Stimulated activated CD4-positive, alpha-beta T cell treated with anti-CD3 and anti-CD28 coated beads, Interleukin-12 subunit alpha, Interleukin-12 subunit beta, amount 100 ng/mL, for 24 hours (primary cell): ENCODE data around the gene CYP24A1.

Source experiments
- DNase-seq, 2 experiments: peaks; one replicate each; pipeline ENCODE4 v3.0.0-alpha.2; 2020; ENCODE audit warnings: low read depth in 2 of 2

Gene CYP24A1

GRCh38 chr20:54203281-54203680, 29.5 kb upstream of the CYP24A1 start:
- no peak for DNase-seq

GRCh38 chr20:54201268-54201846, 27.6 kb upstream of the CYP24A1 start:
- DNase-seq: no peak

- no peak for DNase-seq
These were observed 26.9 kb upstream of the CYP24A1 start for GRCh38 chr20:54200487-54201267.

- peak; percentile 49 to 66 for DNase-seq
These were observed 26.0 kb upstream of the CYP24A1 start for GRCh38 chr20:54199721-54200176.

GRCh38 chr20:54199283-54199682, 25.5 kb upstream of the CYP24A1 start:
- no peak for DNase-seq

- no peak for DNase-seq
These were observed 24.1 kb upstream of the CYP24A1 start for GRCh38 chr20:54197621-54198604.

GRCh38 chr20:54195483-54196472, 22.0 kb upstream of the CYP24A1 start:
- DNase-seq: no peak

GRCh38 chr20:54194724-54195438, 21.1 kb upstream of the CYP24A1 start:
- DNase-seq: no peak

GRCh38 chr20:54193817-54194216, 20.0 kb upstream of the CYP24A1 start:
- DNase-seq: no peak

- no peak for DNase-seq
These were observed 16.4 kb upstream of the CYP24A1 start for GRCh38 chr20:54190217-54190616.

GRCh38 chr20:54189630-54190029, 15.8 kb upstream of the CYP24A1 start:
- DNase-seq: no peak

GRCh38 chr20:54188132-54188849, 14.5 kb upstream of the CYP24A1 start:
- no peak for DNase-seq

- DNase-seq: no peak
These were observed 11.3 kb upstream of the CYP24A1 start for GRCh38 chr20:54184904-54185626.

- no peak for DNase-seq
These were observed 10.3 kb upstream of the CYP24A1 start for GRCh38 chr20:54184071-54184470.

GRCh38 chr20:54180931-54181330, 7.1 kb upstream of the CYP24A1 start:
- DNase-seq: no peak

- DNase-seq: no peak
These were observed 6.2 kb upstream of the CYP24A1 start for GRCh38 chr20:54179946-54180345.

- DNase-seq: no peak
These were observed 4.5 kb upstream of the CYP24A1 start for GRCh38 chr20:54178256-54178655.

GRCh38 chr20:54177378-54177777, 3.6 kb upstream of the CYP24A1 start:
- no peak for DNase-seq

- no peak for DNase-seq
These were observed 2.8 kb upstream of the CYP24A1 start for GRCh38 chr20:54176610-54177009.
